SK-N-SH treated with all-trans-retinoic acid at 6 μM for 48 hours (cell line): ENCODE data around the gene EPHX1.

Experiments used
- ATAC-seq: fragments of 200-7000 bp; cut with Tn5 transposase; 3 replicates; pipeline ENCODE4 v1.9.1; 2020; ENCODE audit warnings: mild to moderate bottlenecking, moderate library complexity
- BACH2 ChIP-seq: fragments of 250-450 bp; sonication (Bioruptor Pico); IDR thresholded peaks from 2 replicates; pipeline ENCODE4 v1.9.0; 2021; ENCODE audit warnings: mild to moderate bottlenecking, borderline replicate concordance
- CSDC2 ChIP-seq: fragments of 250-450 bp; sonication (Bioruptor Pico); IDR thresholded peaks from 2 replicates; pipeline ENCODE4 v1.5.0; 2020; ENCODE audit warnings: mild to moderate bottlenecking, moderate library complexity
- GLIS3 ChIP-seq: fragments of 250-450 bp; sonication (Bioruptor Pico); IDR thresholded peaks from 2 replicates; pipeline ENCODE4 v1.5.0; 2020; ENCODE audit warnings: mild to moderate bottlenecking, moderate library complexity
- ISL1 ChIP-seq: fragments of 250-450 bp; sonication (Bioruptor Pico); IDR thresholded peaks from 2 replicates; pipeline ENCODE4 v2.1.2; 2022; ENCODE audit warnings: mild to moderate bottlenecking, moderate library complexity
- OSR1 ChIP-seq: fragments of 250-450 bp; sonication (Bioruptor Pico); IDR thresholded peaks from 2 replicates; pipeline ENCODE4 v1.8.0; 2022; ENCODE audit warnings: moderate library complexity, mild to moderate bottlenecking, inconsistent platforms
- PPARA ChIP-seq: fragments of 250-450 bp; sonication (Bioruptor Pico); IDR thresholded peaks from 2 replicates; pipeline ENCODE4 v1.5.0; 2020; ENCODE audit warnings: mild to moderate bottlenecking, borderline replicate concordance
- RARB ChIP-seq: fragments of 250-450 bp; sonication (Bioruptor Pico); IDR thresholded peaks from 2 replicates; pipeline ENCODE4 v1.8.0; 2021; ENCODE audit warnings: mild to moderate bottlenecking, moderate library complexity
- SNAI2 ChIP-seq: fragments of 250-450 bp; sonication (Bioruptor Pico); IDR thresholded peaks from 2 replicates; pipeline ENCODE4 v1.5.0; 2020; ENCODE audit warnings: mild to moderate bottlenecking, moderate library complexity
- TOX ChIP-seq: fragments of 250-450 bp; sonication (Bioruptor Pico); IDR thresholded peaks from 2 replicates; pipeline ENCODE4 v1.8.0; 2021; ENCODE audit warnings: mild to moderate bottlenecking, moderate library complexity, borderline replicate concordance
- ZC3H10 ChIP-seq: fragments of 250-450 bp; sonication (Bioruptor Pico); IDR thresholded peaks from 2 replicates; pipeline ENCODE4 v1.5.1; 2021; ENCODE audit warnings: mild to moderate bottlenecking, moderate library complexity
- ZFP30 ChIP-seq: fragments of 450-650 bp; formaldehyde crosslinking; IDR thresholded peaks from 2 replicates; pipeline ENCODE4 v1.5.0; 2022; ENCODE audit warnings: mild to moderate bottlenecking, moderate library complexity
- ZNF70 ChIP-seq: fragments of 450-650 bp; formaldehyde crosslinking; IDR thresholded peaks from 2 replicates; pipeline ENCODE4 v1.5.0; 2020; ENCODE audit warnings: mild to moderate bottlenecking, moderate library complexity
- ZNF8 ChIP-seq: fragments of 450-650 bp; formaldehyde crosslinking; IDR thresholded peaks from 2 replicates; pipeline ENCODE4 v1.5.0; 2020; ENCODE audit warnings: mild to moderate bottlenecking, moderate library complexity
- TF ChIP-seq, protein P1 (sequence below): fragments of 250-450 bp; sonication (Bioruptor Pico); IDR thresholded peaks from 2 replicates; pipeline ENCODE4 v1.5.0; 2020; ENCODE audit warnings: mild to moderate bottlenecking, moderate library complexity
- TF ChIP-seq, protein P2 (sequence below): fragments of 250-450 bp; sonication (Bioruptor Pico); IDR thresholded peaks from 2 replicates; pipeline ENCODE4 v1.5.1; 2021; ENCODE audit warnings: mild to moderate bottlenecking, moderate library complexity
- TF ChIP-seq, protein P3 (sequence below): fragments of 250-450 bp; sonication (Bioruptor Pico); IDR thresholded peaks from 2 replicates; pipeline ENCODE4 v1.5.1; 2020; ENCODE audit warnings: low read depth, mild to moderate bottlenecking, moderate library complexity
- TF ChIP-seq, protein P4 (sequence below): fragments of 250-450 bp; sonication (Bioruptor Pico); IDR thresholded peaks from 2 replicates; pipeline ENCODE4 v1.8.0; 2020; ENCODE audit warnings: mild to moderate bottlenecking, moderate library complexity, borderline replicate concordance
- TF ChIP-seq, protein P5 (sequence below): fragments of 250-450 bp; sonication (Bioruptor Pico); IDR thresholded peaks from 2 replicates; pipeline ENCODE4 v1.8.0; 2021; ENCODE audit warnings: low read depth, mild to moderate bottlenecking, moderate library complexity, borderline replicate concordance

EPHX1 gene

GRCh38 chr1:225769687-225770086, 40.2 kb upstream of the EPHX1 start:
- TF ChIP-seq RARB (CRISPR knock-in tag) (no peak), TOX (CRISPR knock-in tag) (no peak), CSDC2 (CRISPR knock-in tag) (no peak), SNAI2 (CRISPR knock-in tag) (no peak), OSR1 (CRISPR knock-in tag) (no peak), ZNF70 (CRISPR knock-in tag) (no peak), BACH2 (CRISPR knock-in tag) (no peak), PPARA (CRISPR knock-in tag) (no peak)
- TF ChIP-seq, protein P1, sequence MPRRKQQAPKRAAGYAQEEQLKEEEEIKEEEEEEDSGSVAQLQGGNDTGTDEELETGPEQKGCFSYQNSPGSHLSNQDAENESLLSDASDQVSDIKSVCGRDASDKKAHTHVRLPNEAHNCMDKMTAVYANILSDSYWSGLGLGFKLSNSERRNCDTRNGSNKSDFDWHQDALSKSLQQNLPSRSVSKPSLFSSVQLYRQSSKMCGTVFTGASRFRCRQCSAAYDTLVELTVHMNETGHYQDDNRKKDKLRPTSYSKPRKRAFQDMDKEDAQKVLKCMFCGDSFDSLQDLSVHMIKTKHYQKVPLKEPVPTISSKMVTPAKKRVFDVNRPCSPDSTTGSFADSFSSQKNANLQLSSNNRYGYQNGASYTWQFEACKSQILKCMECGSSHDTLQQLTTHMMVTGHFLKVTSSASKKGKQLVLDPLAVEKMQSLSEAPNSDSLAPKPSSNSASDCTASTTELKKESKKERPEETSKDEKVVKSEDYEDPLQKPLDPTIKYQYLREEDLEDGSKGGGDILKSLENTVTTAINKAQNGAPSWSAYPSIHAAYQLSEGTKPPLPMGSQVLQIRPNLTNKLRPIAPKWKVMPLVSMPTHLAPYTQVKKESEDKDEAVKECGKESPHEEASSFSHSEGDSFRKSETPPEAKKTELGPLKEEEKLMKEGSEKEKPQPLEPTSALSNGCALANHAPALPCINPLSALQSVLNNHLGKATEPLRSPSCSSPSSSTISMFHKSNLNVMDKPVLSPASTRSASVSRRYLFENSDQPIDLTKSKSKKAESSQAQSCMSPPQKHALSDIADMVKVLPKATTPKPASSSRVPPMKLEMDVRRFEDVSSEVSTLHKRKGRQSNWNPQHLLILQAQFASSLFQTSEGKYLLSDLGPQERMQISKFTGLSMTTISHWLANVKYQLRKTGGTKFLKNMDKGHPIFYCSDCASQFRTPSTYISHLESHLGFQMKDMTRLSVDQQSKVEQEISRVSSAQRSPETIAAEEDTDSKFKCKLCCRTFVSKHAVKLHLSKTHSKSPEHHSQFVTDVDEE (CRISPR knock-in tag): no peak
- TF ChIP-seq, protein P2, sequence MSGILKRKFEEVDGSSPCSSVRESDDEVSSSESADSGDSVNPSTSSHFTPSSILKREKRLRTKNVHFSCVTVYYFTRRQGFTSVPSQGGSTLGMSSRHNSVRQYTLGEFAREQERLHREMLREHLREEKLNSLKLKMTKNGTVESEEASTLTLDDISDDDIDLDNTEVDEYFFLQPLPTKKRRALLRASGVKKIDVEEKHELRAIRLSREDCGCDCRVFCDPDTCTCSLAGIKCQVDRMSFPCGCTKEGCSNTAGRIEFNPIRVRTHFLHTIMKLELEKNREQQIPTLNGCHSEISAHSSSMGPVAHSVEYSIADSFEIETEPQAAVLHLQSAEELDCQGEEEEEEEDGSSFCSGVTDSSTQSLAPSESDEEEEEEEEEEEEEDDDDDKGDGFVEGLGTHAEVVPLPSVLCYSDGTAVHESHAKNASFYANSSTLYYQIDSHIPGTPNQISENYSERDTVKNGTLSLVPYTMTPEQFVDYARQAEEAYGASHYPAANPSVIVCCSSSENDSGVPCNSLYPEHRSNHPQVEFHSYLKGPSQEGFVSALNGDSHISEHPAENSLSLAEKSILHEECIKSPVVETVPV (CRISPR knock-in tag): no peak
- TF ChIP-seq, protein P3, sequence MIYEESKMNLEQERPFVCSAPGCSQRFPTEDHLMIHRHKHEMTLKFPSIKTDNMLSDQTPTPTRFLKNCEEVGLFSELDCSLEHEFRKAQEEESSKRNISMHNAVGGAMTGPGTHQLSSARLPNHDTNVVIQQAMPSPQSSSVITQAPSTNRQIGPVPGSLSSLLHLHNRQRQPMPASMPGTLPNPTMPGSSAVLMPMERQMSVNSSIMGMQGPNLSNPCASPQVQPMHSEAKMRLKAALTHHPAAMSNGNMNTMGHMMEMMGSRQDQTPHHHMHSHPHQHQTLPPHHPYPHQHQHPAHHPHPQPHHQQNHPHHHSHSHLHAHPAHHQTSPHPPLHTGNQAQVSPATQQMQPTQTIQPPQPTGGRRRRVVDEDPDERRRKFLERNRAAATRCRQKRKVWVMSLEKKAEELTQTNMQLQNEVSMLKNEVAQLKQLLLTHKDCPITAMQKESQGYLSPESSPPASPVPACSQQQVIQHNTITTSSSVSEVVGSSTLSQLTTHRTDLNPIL: no peak
- ATAC-seq: no peak

- no peak for ATAC-seq
These were observed 39.2 kb upstream of the EPHX1 start for GRCh38 chr1:225770561-225771248.

DNA sequence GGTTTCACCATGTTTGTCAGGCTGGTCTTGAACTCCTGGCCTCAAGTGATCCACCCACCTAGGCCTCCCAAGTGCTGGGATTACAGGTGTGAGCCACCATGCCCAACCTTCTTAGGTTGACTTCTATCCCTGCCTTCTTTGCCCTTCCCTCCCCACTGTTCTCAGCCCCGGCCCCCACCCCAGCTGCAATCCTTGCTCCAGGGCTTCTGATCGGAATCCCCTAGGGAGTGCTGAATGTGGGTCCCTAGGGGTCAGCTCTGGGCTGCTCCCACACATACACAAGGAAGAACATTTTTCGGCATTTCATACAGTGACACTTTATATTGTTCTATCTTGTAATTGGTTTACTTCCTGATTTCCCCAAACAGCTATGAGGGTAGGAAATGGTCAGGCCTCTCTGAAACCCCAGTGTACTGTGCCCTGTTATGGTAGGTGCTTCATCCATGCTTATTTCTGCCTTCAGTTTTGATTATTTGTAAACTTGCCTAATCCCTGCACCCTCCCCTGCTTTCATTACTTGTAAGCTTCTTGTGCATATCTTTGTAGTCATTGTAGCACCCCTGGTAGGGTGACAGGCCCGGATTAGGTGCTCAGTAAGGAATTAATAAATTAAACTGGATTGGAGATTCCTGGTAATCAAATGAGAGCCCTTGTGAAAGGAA, 38.1 kb upstream of the EPHX1 start:
- TF ChIP-seq, protein P3: no peak
- no peak for TF ChIP-seq GLIS3
- no peak for TF ChIP-seq SNAI2 (CRISPR knock-in tag)
- TF ChIP-seq ZNF8 (CRISPR knock-in tag): no peak
- peak; percentile 11 for ATAC-seq

More at GRCh38 chr1:225770561-225771248, 39.2 kb upstream of the EPHX1 start:
- TF ChIP-seq, protein P4, sequence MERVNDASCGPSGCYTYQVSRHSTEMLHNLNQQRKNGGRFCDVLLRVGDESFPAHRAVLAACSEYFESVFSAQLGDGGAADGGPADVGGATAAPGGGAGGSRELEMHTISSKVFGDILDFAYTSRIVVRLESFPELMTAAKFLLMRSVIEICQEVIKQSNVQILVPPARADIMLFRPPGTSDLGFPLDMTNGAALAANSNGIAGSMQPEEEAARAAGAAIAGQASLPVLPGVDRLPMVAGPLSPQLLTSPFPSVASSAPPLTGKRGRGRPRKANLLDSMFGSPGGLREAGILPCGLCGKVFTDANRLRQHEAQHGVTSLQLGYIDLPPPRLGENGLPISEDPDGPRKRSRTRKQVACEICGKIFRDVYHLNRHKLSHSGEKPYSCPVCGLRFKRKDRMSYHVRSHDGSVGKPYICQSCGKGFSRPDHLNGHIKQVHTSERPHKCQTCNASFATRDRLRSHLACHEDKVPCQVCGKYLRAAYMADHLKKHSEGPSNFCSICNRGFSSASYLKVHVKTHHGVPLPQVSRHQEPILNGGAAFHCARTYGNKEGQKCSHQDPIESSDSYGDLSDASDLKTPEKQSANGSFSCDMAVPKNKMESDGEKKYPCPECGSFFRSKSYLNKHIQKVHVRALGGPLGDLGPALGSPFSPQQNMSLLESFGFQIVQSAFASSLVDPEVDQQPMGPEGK (CRISPR knock-in tag): no peak
- TF ChIP-seq ISL1 (CRISPR knock-in tag) (no peak), GLIS3 (no peak), ZNF8 (CRISPR knock-in tag) (no peak), ZC3H10 (no peak), ZFP30 (CRISPR knock-in tag) (no peak), SNAI2 (CRISPR knock-in tag) (no peak)
- TF ChIP-seq, protein P3: no peak
- TF ChIP-seq, protein P5, sequence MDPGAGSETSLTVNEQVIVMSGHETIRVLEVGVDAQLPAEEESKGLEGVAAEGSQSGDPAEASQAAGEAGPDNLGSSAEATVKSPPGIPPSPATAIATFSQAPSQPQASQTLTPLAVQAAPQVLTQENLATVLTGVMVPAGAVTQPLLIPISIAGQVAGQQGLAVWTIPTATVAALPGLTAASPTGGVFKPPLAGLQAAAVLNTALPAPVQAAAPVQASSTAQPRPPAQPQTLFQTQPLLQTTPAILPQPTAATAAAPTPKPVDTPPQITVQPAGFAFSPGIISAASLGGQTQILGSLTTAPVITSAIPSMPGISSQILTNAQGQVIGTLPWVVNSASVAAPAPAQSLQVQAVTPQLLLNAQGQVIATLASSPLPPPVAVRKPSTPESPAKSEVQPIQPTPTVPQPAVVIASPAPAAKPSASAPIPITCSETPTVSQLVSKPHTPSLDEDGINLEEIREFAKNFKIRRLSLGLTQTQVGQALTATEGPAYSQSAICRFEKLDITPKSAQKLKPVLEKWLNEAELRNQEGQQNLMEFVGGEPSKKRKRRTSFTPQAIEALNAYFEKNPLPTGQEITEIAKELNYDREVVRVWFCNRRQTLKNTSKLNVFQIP (CRISPR knock-in tag): no peak
